ENCODE data around the gene TINAGL1.

DNA sequence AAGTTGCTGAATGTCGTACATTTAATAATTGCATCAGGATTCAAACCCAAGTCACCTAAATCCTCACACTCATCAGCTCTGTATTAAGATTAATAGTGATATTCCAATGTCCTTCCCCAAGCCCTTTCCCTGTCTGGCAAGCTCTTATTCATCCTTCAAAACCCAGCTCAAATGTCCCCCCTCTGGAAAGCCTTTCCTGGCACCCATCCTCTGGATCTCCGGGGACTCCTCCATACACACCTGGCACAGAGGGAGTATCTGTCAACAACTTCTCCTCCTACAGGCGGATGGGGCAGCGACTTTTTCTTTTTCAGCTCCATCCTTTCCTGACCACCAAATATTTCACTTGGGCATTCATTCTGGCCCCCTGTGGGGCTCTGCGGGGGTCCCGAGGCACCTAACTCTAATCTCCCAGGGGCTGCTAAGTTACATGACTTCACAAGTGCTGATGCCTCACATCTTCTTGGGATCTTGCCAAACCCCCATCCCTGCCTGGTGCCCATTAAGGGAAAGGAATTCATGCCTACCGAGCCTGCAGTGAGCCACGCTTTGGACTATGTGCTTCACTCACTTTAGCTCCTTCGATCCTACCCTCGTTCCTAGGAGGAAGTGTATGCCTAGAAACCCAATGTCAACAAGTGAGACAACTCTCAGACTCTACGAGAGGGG lies 15.2 kb downstream of the TINAGL1 start:
- TF ChIP-seq, protein P1, sequence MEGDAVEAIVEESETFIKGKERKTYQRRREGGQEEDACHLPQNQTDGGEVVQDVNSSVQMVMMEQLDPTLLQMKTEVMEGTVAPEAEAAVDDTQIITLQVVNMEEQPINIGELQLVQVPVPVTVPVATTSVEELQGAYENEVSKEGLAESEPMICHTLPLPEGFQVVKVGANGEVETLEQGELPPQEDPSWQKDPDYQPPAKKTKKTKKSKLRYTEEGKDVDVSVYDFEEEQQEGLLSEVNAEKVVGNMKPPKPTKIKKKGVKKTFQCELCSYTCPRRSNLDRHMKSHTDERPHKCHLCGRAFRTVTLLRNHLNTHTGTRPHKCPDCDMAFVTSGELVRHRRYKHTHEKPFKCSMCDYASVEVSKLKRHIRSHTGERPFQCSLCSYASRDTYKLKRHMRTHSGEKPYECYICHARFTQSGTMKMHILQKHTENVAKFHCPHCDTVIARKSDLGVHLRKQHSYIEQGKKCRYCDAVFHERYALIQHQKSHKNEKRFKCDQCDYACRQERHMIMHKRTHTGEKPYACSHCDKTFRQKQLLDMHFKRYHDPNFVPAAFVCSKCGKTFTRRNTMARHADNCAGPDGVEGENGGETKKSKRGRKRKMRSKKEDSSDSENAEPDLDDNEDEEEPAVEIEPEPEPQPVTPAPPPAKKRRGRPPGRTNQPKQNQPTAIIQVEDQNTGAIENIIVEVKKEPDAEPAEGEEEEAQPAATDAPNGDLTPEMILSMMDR (IDR thresholded peaks at IDR 0.05), result no peak
- no peak for TF ChIP-seq POLR2A (IDR thresholded peaks at IDR 0.05; ENCODE audit: low read depth)
- TF ChIP-seq EP300 (IDR thresholded peaks at IDR 0.05), result no peak

Measured in esophagus muscularis mucosa (tissue), 4 donors.